Neutrophil (primary cell): ENCODE data around the gene MIEF2.

ENCODE experiments used
- H3K27ac ChIP-seq: fragments of 200-600 bp; sonication (generic); 2 replicates; pipeline ENCODE4 v1.5.1; 2016; ENCODE audit warnings: mild to moderate bottlenecking, moderate library complexity
- H3K27me3 ChIP-seq: fragments of 200-600 bp; sonication (generic); 2 replicates; pipeline ENCODE4 v1.6.0; 2016; ENCODE audit warnings: mild to moderate bottlenecking
- H3K36me3 ChIP-seq: fragments of 200-600 bp; sonication (generic); 2 replicates; pipeline ENCODE4 v1.5.1; 2017
- H3K4me1 ChIP-seq, 2 experiments: fragments of 200-600 bp in 1 of 2; sonication (generic) in 1 of 2; 1 replicate in 1 of 2; 2 replicates in 1 of 2; pipeline versions ENCODE4 v1.5.1 to v1.6.1; 2013 to 2016; ENCODE audit warnings: low read depth in 1 of 2, low read length in 1 of 2, mild to moderate bottlenecking in 1 of 2, moderate library complexity in 1 of 2; ENCODE audit not compliant: control insufficient read depth in 1 of 2, insufficient read depth in 1 of 2
- H3K4me3 ChIP-seq, 2 experiments: fragments of 200-600 bp in 1 of 2; sonication (generic) in 1 of 2; 1 replicate in 1 of 2; 2 replicates in 1 of 2; pipeline ENCODE4 v1.5.1; 2013 to 2016; ENCODE audit warnings: low read depth in 1 of 2, low read length in 1 of 2, mild to moderate bottlenecking in 1 of 2, moderate library complexity in 1 of 2
- H3K9me3 ChIP-seq: fragments of 200-600 bp; sonication (generic); 2 replicates; pipeline ENCODE4 v1.5.1; 2016
- TF ChIP-seq, protein P1 (sequence below): fragments of 200-600 bp; sonication (generic); IDR thresholded peaks from 2 replicates; pipeline ENCODE4 v1.5.1; 2016; ENCODE audit warnings: antibody characterized with exemption

MIEF2 gene

DNA sequence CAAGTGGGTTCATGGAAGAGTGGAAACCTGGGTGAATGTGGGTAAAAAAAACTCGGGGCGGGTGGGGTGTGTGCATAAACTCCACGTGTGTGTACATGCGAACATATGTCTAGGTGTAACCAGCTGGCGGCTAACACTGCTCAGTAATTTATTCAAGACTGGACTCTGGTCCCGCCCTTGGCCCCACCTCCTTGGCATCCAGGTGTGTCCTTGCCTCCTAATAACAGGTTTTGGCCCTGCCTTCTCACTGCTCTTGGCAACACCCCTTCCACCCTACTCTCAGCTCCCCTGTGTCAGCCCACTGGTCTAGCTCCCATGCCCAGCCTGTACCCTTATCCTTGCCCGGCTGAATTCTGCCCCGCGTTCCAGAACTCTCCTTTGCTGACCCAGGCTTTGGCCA is 10.2 kb upstream of the MIEF2 start:
- H3K4me1 ChIP-seq = no peaks in the 10 kb centered on the region
- H3K36me3 ChIP-seq = peaks cover 100% of the 10 kb centered on the region
- no peak overlapping the region for H3K4me3 ChIP-seq
- no peaks in the 10 kb centered on the region for H3K9me3 ChIP-seq
- TF ChIP-seq, protein P1, sequence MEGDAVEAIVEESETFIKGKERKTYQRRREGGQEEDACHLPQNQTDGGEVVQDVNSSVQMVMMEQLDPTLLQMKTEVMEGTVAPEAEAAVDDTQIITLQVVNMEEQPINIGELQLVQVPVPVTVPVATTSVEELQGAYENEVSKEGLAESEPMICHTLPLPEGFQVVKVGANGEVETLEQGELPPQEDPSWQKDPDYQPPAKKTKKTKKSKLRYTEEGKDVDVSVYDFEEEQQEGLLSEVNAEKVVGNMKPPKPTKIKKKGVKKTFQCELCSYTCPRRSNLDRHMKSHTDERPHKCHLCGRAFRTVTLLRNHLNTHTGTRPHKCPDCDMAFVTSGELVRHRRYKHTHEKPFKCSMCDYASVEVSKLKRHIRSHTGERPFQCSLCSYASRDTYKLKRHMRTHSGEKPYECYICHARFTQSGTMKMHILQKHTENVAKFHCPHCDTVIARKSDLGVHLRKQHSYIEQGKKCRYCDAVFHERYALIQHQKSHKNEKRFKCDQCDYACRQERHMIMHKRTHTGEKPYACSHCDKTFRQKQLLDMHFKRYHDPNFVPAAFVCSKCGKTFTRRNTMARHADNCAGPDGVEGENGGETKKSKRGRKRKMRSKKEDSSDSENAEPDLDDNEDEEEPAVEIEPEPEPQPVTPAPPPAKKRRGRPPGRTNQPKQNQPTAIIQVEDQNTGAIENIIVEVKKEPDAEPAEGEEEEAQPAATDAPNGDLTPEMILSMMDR = no peak
- H3K27me3 ChIP-seq = no peaks in the 10 kb centered on the region
- no peak overlapping the region for H3K27ac ChIP-seq

DNA sequence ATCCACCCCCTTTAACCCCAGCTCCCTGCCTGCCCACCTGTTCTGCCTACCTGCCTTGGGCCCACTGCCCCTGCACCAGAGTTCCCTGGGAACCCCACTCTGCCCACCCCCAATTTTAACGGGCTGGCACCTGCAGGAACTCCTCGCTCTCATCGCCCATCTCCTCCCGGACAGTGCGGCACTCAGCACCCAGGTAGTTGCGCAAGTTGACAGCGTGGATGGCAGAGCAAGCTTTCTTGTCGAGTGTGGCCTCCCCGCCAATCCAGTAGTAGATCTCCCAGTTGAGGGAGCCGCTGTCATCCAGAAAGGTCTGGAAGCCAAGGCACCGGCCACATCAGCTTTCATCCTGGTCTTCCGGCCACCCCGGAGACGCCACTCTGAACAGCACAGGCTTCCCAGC is 9.8 kb upstream of the MIEF2 start:
- H3K27me3 ChIP-seq = no peaks in the 10 kb centered on the region
- H3K4me3 ChIP-seq = no peak overlapping the region
- TF ChIP-seq, protein P1 = no peak
- H3K9me3 ChIP-seq = no peaks in the 10 kb centered on the region
- no peak overlapping the region for H3K27ac ChIP-seq
- no peaks in the 10 kb centered on the region for H3K4me1 ChIP-seq
- peaks cover 100% of the 10 kb centered on the region for H3K36me3 ChIP-seq

DNA sequence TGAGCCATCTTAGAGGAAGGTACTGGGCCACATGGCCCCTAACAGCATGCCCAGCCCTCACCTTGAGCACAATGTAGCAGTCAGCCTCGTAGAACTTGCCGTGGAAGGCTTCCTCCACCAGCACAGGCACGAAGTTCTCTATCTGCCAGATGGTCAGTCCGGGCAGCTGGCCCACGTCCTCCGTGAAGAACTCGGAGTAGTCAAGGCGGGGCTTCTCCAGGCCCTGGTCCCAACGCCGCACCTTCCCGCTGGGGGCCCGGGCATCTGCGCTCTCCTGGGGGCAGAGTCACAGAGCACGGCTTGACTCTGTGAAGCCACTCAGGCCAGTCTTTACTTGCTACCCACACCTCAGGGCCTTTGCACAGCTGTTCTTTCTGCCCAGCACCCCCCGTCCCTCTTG is 9.3 kb upstream of the MIEF2 start:
- no peaks in the 10 kb centered on the region for H3K27me3 ChIP-seq
- H3K4me3 ChIP-seq = no peak overlapping the region
- no peaks in the 10 kb centered on the region for H3K9me3 ChIP-seq
- TF ChIP-seq, protein P1 = no peak
- peaks cover under 1 to 3% of the 10 kb centered on the region in 2 experiments for H3K4me1 ChIP-seq
- peaks cover 100% of the 10 kb centered on the region for H3K36me3 ChIP-seq
- H3K27ac ChIP-seq = no peak overlapping the region

DNA sequence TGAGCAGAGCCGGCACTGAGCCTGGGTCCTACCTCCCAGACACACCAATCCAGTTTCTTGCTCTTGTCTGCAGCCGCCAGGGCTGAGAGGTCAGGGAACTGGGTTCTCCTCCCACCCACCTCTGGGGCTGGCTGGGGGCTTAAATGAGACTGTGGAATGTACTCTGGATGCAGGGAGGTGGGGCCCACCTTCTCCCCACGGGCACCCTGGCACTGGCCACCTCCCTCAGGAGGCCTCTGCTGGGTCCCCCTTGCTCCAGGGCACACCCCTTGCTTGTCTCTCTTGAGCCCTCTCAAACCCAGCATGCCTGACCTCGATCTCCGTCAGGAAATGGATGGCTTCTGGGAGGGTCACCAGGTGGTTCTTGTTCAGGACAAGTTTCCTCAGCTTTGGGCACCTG is 8.3 kb upstream of the MIEF2 start:
- Histone ChIP-seq H3K27me3 (no peaks in the 10 kb centered on the region), H3K4me1 (peaks cover 10 to 12% of the 10 kb centered on the region in 2 experiments), H3K9me3 (no peaks in the 10 kb centered on the region), H3K4me3 (no peak overlapping the region), H3K27ac (no peak overlapping the region), H3K36me3 (peaks cover 97% of the 10 kb centered on the region)
- TF ChIP-seq, protein P1 = no peak

DNA sequence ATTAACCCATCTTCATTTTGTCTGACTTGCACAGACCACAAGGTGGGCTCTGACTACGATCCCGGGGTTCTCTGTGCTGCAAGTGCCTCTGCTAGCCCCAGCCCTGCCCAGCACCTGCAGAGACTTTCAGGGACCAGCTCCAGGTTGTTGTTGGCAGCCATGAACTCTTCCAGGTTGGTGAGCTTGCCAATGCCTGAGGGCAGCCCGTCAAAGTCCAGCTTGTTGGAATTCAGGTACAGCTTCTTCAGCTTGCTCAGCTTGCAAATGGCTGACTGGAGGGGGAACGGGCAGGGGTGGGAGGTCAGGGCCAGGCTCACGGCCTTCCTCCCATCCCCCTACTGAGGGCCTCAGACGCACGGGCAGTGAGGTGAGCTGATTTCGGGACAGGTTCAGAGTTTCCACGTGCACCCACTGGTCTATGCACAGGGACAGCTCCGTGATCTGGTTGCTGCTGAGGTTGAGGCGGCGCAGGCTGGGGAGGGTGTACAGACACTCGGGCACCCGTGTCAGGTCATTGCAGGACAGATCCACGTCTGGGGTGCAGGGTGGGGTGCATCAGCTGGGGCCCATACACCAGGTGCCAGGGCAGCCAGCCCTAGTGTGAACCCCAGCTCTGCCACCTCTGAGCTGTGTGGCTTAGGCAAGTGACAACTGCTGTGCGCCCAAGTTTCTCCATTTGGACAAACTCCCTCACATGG is 7.1 kb upstream of the MIEF2 start:
- Histone ChIP-seq H3K9me3 (no peaks in the 10 kb centered on the region), H3K4me1 (peaks cover 18 to 19% of the 10 kb centered on the region in 2 experiments), H3K36me3 (peaks cover 85% of the 10 kb centered on the region), H3K27me3 (no peaks in the 10 kb centered on the region), H3K4me3 (no peak overlapping the region), H3K27ac (no peak overlapping the region)
- TF ChIP-seq, protein P1 = no peak
